ENCODE results near the gene FAM216A. TPM values are rescaled to one million over a fixed set of nuclear protein-coding genes. Genes with fewer than 3 reads are reported as not detected.

Gene FAM216A
- total and polyA plus RNA-seq, 9 of the 15 experiments (the other 6 are each of a cell fraction or from before 2014, with no cell fraction given) = 17.2 to 96.9 (median 48.5) TPM

DNA sequence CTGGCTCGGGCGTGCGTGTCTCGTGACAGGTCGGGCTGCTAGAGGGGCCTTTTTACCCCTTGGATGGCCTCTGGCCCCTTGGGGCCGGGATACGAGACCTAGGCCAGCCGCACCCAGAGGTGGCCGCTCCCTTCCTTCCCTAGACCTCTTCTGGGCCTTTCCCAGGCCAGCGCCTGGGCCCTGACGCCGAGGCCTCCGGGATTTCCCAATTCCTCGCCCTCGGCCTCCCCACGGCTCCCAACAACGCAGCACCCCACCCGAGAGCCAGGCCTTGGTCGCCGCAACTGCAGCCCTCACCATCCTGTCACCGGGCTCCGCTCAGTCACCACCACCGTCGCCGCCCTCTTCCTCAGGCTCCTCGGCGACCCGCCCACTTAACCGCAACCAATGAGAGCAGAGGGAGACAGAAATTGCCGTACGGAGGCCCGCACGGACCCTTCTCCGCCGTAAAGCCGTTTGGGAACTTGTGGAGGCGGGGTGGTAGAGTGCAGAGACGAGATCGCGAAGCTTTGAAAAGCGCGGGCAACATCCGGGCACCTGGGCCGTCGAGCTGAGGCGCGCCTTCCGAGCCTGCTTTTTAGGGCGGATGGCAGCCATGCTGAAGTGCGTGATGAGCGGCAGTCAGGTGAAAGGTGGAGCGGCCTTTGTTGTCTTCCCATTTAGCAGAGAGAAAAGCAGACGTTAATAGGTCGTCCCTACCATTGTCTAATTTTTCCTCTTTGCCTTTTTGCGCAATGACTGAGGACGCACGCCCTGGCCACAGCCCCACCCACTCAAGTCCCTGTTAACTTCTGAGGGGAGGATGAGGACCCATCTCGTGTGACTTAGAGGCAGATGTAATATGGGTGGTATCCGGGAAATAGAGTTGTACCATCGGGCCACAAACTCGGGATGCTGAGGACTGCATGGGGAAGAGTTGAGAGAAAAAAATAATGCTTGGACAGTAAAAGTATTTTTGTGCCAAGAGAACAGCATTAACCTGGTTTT lies 33.4 kb downstream of the FAM216A start, which contains the start of the genes RAD9B and VPS29:
TSS of gene RAD9B (plus strand) at position 580 of the 987 bp plus-strand sequence. CDS start at position 587, 7 bp downstream.
TSS of gene VPS29 (minus strand) at position 360 of the 987 bp plus-strand sequence. CDS start at position 300, 60 bp downstream.
- no peaks in the 10 kb centered on the region; the same call in 1 of the 2 replicates for H3K9me3 ChIP-seq (replicated peaks; ENCODE audit: control insufficient read depth, insufficient read depth, low read depth, low read length)
- ChIA-PET CTCF (ENCODE audit: low intra/inter-chr PET ratio) (no interaction called here), POLR2A (interaction anchor here (0.6 to 1.9 kb wide), 12 partner anchors 8 to 400 kb away, joined by 3 to 9 read pairs (median 3); partner anchors contain the start of genes ARPC3, FAM216A and GPN3)
- in situ Hi-C loops (cut with MboI) = no loop called here
- FAIRE-seq (peak; percentile 93), ATAC-seq (peak; percentile 96), DNase-seq (ENCODE audit: extremely low read depth in 1 of 4, low spot score in 3 of 4) (peak; percentile 93 to 99 (median 95))
- peaks cover 13 to 18% of the 10 kb centered on the region in 2 experiments for H3K4me1 ChIP-seq (replicated peaks in 1 of 2; ENCODE audit: control insufficient read depth in 2 of 2, insufficient read depth in 2 of 2, low read length in 2 of 2)
- peaks cover 29% of the 10 kb centered on the region; the same call in 2 of the 3 replicates for H3K36me3 ChIP-seq (ENCODE audit: control insufficient read depth, insufficient read depth, low read length)
- H2AFZ ChIP-seq (ENCODE audit: low read depth, low read length) = peak within 1 kb of the TSS; percentile 98
- H3K27me3 ChIP-seq (ENCODE audit: control insufficient read depth in 2 of 2, insufficient read depth in 2 of 2, low read length in 2 of 2) = no peaks in the 10 kb centered on the region
- TSS peak; percentile 93 for BruUV-seq (replicated peaks)
- H3K9me1 ChIP-seq (ENCODE audit: control insufficient read depth, insufficient read depth, low read length) = no peaks in the 10 kb centered on the region
- H3K9ac ChIP-seq (ENCODE audit: insufficient read depth in 1 of 2, low read depth in 2 of 2, low read length in 2 of 2) = peak within 1 kb of the TSS; percentile 95 to 99
- peaks cover 51% of the 10 kb centered on the region for H3K79me2 ChIP-seq (ENCODE audit: control insufficient read depth, insufficient read depth, low read length)
- intact Hi-C loops (cut with micrococcal nuclease) = loop anchor here (1.0 kb wide), 1 partner anchor 33 kb away; no protein-coding TSS in a partner anchor
- H3K4me3 ChIP-seq = peak within 1 kb of the TSS; percentile 62
- H3K4me2 ChIP-seq (ENCODE audit: insufficient read depth, low read length) = peak within 1 kb of the TSS; percentile 96
- no peaks in the 10 kb centered on the region for H4K20me1 ChIP-seq (replicated peaks; ENCODE audit: control insufficient read depth, insufficient read depth, low read length)
- 7% methylated on average over 48 of the region's 61 CpGs for WGBS (ENCODE audit: insufficient coverage, low coverage, missing lambda C conversion rate)
- peak within 1 kb of the TSS; percentile 89 for H3K27ac ChIP-seq (ENCODE audit: extremely low read depth, low read depth, low read length)
- TF ChIP-seq TCF3 (CRISPR knock-in tag; IDR thresholded peaks at IDR 0.05) = peak; percentile 51
- no peak for TF ChIP-seq PBX2 (CRISPR knock-in tag; IDR thresholded peaks at IDR 0.05; ENCODE audit: low read depth)
- TF ChIP-seq PBX2 (tag; conservative IDR thresholded peaks at IDR 0.05; ENCODE audit: low read depth) = 0 out of 2 replicates have a peak, but pooled peaks have one; percentile 14
- peak in 1 of 2 experiments; percentile 73; a peak in 2 of 4 replicates for TF ChIP-seq SRF (CRISPR knock-in tag; IDR thresholded peaks at IDR 0.05)
- no peak for TF ChIP-seq SRSF7 (optimal IDR thresholded peaks at IDR 0.05; ENCODE audit: low read depth, low read length)
- TF ChIP-seq SETDB1 (IDR thresholded peaks at IDR 0.05; ENCODE audit: low read length) = no peak
- 0 out of 4 replicates have a peak, but pooled peaks of 1 of the 2 experiments have one; percentile 1 for TF ChIP-seq ETV6 (IDR thresholded peaks at IDR 0.05; ENCODE audit: borderline replicate concordance in 1 of 2, low read depth in 2 of 2, low read length in 1 of 2)
- TF ChIP-seq ETV6 (CRISPR knock-in tag; IDR thresholded peaks at IDR 0.05; ENCODE audit: borderline replicate concordance) = peak; percentile 95
- TF ChIP-seq CEBPG (CRISPR knock-in tag; IDR thresholded peaks at IDR 0.05) = peak; percentile 78
- TF ChIP-seq CEBPG (tag; conservative IDR thresholded peaks at IDR 0.05 in 1 of 2, IDR thresholded peaks at IDR 0.05 in 1 of 2) = peak; percentile 60 to 81
- peak; percentile 83 for TF ChIP-seq FOXM1 (IDR thresholded peaks at IDR 0.05; ENCODE audit: low read depth)
- peak; percentile 97 for TF ChIP-seq FOXM1 (CRISPR knock-in tag; IDR thresholded peaks at IDR 0.05; ENCODE audit: low read depth)
- TF ChIP-seq HCFC1 (IDR thresholded peaks at IDR 0.05; ENCODE audit: low read depth, low read length) = peak; percentile 63
- peak; percentile 78 for TF ChIP-seq ZNF707 (CRISPR knock-in tag; conservative IDR thresholded peaks at IDR 0.05)
- 0 out of 2 replicates have a peak, but pooled peaks have one; percentile 38 for TF ChIP-seq NCOA6 (IDR thresholded peaks at IDR 0.05)
- TF ChIP-seq, protein P1, sequence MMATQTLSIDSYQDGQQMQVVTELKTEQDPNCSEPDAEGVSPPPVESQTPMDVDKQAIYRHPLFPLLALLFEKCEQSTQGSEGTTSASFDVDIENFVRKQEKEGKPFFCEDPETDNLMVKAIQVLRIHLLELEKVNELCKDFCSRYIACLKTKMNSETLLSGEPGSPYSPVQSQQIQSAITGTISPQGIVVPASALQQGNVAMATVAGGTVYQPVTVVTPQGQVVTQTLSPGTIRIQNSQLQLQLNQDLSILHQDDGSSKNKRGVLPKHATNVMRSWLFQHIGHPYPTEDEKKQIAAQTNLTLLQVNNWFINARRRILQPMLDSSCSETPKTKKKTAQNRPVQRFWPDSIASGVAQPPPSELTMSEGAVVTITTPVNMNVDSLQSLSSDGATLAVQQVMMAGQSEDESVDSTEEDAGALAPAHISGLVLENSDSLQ (IDR thresholded peaks at IDR 0.05) = peak; percentile 69
- TF ChIP-seq CBX8 (IDR thresholded peaks at IDR 0.05; ENCODE audit: borderline replicate concordance, extremely low read depth, low read depth, low read length, poor library complexity, severe bottlenecking) = no peak

Data from K562 (cell line).